ENCODE data around the gene LRRN2.
"Not testable (repeated sequence)": the region's sequence is repeated elsewhere in the genome, so short reads cannot be mapped to it uniquely, and the experiment has no call there.

Gene LRRN2

DNA sequence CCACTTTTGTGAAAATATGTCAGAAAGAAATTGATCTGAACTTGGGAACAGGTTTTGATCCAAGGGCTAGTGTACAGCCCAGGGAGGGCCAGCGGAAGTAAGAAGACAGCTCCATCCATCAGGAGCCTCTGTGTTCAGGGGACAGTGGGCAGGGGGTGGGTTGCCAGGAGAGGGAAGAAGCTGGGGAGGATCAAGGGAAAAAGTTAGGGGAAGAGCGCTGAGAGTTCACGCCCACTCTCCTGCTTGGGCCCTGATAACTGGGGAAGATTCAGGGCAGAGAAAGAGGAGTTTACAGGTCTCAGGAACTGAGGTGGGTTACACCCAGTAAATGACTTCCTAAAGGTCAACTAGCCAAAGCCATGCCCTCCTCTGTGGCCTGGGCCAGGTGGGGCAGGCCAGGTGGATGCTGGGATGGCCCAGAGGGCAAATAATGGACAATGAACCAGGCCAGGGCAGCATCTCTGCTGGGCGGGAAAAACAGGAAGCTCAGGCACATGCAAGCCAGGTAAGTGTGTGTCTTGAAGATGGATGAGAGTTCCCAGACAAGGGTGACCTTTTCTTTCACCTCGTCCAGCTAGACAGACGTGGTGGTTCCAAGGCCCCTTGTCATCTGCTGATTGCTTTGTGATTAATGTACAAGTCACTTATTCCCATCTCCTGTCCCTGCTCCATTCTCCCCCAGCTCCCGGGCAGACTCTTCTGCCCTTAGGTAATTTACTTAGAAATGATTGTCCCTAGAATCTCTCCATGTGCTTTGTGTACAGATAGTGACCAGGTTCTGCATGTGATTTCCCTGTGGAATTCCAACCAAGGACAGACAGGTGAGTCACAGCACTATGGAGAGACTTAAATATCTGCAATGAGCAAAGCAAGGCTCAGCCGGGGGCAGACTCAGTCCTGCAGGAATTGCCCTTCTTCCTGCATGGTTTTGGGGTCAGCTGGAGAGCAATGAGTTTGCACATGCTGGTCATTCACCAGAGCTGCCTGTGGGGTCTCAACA lies 112.3 kb downstream of the LRRN2 start:
- DNase-seq, result no peak

DNA sequence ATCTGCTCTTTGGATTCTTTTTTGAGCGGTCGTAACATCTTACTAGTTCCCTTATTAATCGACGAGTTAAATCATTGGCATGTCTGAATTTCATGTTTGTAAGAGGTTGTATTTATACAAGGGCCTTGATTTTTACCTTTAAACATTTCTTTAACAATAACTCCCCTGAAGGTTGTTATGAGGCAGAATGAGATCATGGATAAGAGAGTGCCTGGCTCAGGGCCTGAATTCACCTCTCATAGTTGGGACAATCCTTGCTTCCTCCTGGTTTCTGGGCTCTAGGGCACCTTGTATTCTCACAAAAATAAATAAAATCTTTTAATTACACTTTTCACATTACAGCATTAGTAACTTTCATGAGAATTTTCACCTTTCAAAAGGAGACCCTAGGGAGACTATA lies 113.9 kb downstream of the LRRN2 start:
- no peak for DNase-seq

DNA sequence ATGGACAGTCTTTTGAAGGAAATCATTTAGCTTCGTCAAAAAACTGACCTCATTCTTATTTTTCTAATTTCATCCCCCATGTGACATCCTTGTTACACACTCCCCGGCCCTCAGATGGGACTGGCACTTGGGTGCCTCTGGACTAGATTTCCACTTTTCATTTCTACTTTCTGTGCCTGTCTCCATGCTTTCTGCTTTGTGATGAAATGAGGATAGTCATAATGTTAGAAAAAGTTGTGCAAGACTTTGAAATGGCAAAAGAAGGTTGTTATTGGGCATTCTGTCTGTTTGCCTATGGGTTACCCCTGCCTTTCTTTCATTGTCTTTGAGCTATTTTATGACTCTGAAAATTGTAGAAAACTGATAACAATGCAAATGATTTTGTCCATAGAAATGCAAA lies 114.4 kb downstream of the LRRN2 start:
- DNase-seq, result no peak

DNA sequence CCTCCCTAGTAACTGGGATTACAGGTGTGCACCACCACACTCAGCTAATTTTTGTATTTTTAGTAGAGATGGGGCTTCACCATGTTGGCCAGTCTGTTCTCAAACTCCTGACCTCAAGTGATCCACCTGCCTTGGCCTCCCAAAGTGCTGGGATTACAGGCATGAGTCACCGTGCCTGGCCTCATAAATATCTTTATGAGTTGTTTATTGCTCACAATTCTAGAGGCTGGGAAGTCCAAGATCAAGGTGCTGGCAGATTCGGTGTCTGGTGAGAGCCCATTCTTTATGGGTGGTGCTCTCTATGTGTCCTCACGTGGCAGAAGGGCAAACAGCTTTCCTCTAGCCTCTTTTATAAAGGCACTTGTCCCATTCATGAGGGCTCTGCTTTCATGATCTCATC lies 115.5 kb downstream of the LRRN2 start:
- not testable (repeated sequence) for DNase-seq

GRCh38 chr1:204569478-204569877 lies 116.1 kb downstream of the LRRN2 start:
- peak in 1 of 14 donors; percentile 67 for DNase-seq

DNA sequence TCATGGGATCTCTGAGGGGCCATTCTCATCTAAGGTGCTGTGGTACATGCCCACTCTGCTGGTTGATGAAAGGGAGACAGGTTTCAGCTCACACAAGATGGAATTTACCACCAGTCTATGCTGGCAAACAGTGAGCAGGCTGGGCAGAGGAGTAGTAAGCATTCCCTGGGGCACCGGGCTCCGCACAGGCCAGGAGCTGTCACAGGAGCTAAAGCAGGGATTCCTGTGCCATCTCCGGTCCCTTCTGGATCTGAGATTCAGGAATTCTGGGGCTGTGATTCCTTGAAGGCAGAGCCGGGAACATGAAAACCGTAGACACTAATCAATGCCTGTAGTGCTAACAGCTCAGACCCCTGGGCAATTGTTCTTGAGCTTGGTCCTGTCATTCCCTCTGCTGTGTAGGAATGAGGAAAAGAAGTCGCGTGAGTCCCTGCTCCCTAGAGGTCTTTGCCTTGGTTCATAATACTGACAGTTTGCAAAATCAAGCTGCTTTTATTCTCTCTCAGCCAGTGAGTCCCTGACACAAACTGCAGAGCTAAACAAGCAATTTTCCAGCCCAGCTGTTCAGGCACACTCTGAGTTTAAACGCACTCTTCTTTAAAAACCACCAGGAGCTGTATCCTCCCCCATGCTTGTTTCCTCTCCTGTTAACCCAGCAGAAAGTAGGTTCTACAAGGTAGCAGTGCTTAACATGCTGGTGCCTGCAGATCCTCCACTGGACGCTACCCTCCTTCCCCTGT lies 116.8 kb downstream of the LRRN2 start:
- DNase-seq, result no peak
